Fibroblast of pulmonary artery (primary cell): ENCODE measurements around the gene ROBO1.
A peak's percentile ranks its signal among the peaks of the same experiment; 100 is the strongest.

Experiments
- DNase-seq: peaks from one replicate; pipeline ENCODE4 v3.0.0-alpha.2; 2010; ENCODE audit warnings: low read depth
- H3K4me3 ChIP-seq: replicated peaks from 2 replicates; pipeline ENCODE4 v1.5.1; 2011; ENCODE audit warnings: low read depth, mild to moderate bottlenecking, control low read depth, low read length, moderate library complexity
- TF ChIP-seq, protein P1 (sequence below): IDR thresholded peaks from 2 replicates; pipeline ENCODE4 v1.5.1; 2011; ENCODE audit warnings: mild to moderate bottlenecking, control low read depth, low read length, inconsistent platforms; ENCODE audit errors: missing control alignments

Gene ROBO1

GRCh38 chr3:79146024-79146423 is 621.8 kb downstream of the ROBO1 start:
- H3K4me3 ChIP-seq: no peak overlapping the region
- TF ChIP-seq, protein P1, sequence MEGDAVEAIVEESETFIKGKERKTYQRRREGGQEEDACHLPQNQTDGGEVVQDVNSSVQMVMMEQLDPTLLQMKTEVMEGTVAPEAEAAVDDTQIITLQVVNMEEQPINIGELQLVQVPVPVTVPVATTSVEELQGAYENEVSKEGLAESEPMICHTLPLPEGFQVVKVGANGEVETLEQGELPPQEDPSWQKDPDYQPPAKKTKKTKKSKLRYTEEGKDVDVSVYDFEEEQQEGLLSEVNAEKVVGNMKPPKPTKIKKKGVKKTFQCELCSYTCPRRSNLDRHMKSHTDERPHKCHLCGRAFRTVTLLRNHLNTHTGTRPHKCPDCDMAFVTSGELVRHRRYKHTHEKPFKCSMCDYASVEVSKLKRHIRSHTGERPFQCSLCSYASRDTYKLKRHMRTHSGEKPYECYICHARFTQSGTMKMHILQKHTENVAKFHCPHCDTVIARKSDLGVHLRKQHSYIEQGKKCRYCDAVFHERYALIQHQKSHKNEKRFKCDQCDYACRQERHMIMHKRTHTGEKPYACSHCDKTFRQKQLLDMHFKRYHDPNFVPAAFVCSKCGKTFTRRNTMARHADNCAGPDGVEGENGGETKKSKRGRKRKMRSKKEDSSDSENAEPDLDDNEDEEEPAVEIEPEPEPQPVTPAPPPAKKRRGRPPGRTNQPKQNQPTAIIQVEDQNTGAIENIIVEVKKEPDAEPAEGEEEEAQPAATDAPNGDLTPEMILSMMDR: no peak
- DNase-seq: no peak

DNA sequence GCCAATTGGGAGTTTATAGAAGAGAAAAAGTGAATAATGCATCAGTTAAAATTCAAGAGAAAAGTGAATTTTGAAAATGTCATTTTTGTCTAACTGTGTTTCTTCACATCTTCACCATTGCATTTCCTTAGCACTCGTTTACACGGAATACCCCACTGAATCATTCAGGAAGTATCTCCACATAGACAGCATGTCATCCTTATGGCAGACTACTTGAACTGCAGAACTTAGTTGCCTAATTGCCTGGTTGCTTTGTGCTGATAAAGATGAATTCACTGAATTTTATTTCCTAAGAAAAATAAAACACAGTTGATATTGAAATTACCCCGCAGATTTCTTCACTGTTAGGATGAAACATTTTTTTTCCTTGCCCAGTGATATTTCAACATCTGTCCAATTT is 627.1 kb downstream of the ROBO1 start:
- peak; percentile 83 for DNase-seq
- H3K4me3 ChIP-seq: no peak overlapping the region
- TF ChIP-seq, protein P1: no peak

DNA sequence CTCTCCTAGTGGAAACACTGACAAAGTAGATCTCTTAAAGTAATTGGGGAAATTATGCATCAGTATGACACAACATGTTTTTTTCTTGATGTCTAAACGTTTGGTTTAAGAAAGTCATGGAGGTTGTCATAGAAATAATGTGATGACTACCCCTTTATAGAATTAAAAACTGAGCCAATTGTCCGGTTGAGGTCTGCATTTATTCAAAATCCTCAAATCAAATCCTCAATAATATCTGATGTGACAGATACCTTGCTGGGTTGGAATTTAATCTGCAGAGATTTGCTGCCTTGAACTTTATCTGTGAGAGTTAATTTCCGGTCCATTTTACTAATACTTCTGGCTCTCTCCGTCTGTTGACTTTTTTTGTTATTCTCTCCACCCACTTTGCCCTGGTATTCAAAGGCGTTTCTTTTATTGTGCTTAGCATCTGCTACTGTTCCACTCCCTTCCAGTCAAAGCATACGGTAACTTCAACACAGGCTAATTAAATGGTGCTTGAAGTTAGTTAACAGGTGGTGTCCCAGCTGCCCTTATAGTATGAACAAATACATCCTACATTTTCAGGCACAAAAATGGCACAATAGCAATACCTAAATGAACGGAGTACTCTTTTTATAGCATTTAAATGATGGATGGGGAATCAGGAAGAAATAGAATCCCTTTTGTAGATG is 628.3 kb downstream of the ROBO1 start:
- TF ChIP-seq, protein P1: no peak
- peak; percentile 57 for DNase-seq
- no peak overlapping the region for H3K4me3 ChIP-seq

DNA sequence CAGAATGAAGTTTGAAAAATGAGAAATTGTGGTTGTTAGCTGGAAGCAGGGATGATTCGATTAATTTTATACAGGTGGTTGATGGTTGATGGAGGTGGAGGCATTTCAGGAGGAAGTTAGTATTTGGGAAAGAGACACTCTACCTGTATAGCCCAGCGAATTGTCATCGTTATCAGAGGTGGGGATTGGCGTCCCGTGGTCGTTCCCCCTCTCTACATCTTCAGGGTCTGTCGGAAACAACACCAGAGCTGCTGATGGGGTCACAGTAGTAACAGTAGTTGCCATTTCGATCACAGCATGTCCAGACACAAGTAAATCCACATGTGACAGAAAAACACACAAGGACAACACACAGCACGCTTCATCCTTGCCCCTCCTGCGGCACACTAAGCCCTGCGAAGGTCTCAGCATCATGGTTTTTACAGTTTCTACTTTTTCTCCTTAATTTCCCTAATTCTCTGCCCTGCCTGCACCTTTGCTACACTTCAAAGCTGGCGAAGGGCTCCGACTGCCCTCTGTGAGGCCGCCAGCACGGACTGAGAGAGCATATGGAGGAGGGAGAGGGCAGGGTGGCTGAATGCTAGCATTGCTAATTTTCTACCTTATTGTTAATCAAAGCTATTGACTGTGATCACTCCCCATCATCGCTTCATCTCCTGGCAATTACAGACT is 642.3 kb downstream of the ROBO1 start:
- no peak for DNase-seq
- H3K4me3 ChIP-seq: no peak overlapping the region
- TF ChIP-seq, protein P1: no peak

DNA sequence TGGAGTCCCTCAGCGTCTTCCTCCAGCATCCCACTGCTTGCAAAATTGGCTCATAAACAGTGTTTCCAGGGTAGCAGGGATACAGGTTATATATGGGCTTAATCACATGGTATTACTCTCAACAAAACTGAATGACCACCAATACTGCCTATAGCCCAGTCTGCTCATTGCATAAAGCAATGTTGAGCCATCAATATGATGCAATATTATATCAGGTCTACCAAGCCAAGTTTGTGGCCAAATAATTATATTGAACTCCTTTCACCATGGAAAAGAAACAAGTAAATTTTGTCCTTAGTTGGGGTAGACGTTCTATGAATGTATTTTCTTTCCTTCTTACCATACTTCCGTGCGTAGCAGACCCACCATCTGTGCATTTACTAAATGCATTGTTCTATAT is 652.3 kb downstream of the ROBO1 start:
- DNase-seq: no peak
- TF ChIP-seq, protein P1: no peak

GRCh38 chr3:79113876-79114275 is 653.9 kb downstream of the ROBO1 start:
- no peak overlapping the region for H3K4me3 ChIP-seq
- no peak for DNase-seq
- TF ChIP-seq, protein P1: no peak

More for the DNA sequence above, 652.3 kb downstream of the ROBO1 start:
- H3K4me3 ChIP-seq: no peak overlapping the region
